GM13977 (cell line): Measurements from ENCODE around the gene YES1.
"Not testable (repeated sequence)": the region's sequence is repeated elsewhere in the genome, so short reads cannot be mapped to it uniquely, and the experiment has no call there.

ENCODE experiments used
- DNase-seq: peaks from one replicate; pipeline ENCODE4 v3.0.0; 2012; ENCODE audit warnings: low spot score
- in situ Hi-C: fragments of 300-500 bp; cut with MboI; formaldehyde crosslinking; loops from one replicate; pipeline ENCODE4 v1.12.0; 2022; ENCODE audit warnings: low sequenced_read_pairs, low pct_unique_long_range_greater_than_20kb, mixed read lengths, inconsistent platforms; ENCODE audit not compliant: unreplicated experiment
- TF ChIP-seq, protein P1 (sequence below): IDR thresholded peaks from 2 replicates; pipeline ENCODE4 v1.5.1; 2012; ENCODE audit warnings: mild to moderate bottlenecking, control low read depth; ENCODE audit not compliant: insufficient read depth; ENCODE audit errors: extremely low read depth, missing control alignments

Gene YES1

GRCh38 chr18:773980-774624 lies 37.9 kb downstream of the YES1 start:
- in situ Hi-C loops, result no loop called here
- no peak for DNase-seq
- TF ChIP-seq, protein P1, sequence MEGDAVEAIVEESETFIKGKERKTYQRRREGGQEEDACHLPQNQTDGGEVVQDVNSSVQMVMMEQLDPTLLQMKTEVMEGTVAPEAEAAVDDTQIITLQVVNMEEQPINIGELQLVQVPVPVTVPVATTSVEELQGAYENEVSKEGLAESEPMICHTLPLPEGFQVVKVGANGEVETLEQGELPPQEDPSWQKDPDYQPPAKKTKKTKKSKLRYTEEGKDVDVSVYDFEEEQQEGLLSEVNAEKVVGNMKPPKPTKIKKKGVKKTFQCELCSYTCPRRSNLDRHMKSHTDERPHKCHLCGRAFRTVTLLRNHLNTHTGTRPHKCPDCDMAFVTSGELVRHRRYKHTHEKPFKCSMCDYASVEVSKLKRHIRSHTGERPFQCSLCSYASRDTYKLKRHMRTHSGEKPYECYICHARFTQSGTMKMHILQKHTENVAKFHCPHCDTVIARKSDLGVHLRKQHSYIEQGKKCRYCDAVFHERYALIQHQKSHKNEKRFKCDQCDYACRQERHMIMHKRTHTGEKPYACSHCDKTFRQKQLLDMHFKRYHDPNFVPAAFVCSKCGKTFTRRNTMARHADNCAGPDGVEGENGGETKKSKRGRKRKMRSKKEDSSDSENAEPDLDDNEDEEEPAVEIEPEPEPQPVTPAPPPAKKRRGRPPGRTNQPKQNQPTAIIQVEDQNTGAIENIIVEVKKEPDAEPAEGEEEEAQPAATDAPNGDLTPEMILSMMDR, result no peak

DNA sequence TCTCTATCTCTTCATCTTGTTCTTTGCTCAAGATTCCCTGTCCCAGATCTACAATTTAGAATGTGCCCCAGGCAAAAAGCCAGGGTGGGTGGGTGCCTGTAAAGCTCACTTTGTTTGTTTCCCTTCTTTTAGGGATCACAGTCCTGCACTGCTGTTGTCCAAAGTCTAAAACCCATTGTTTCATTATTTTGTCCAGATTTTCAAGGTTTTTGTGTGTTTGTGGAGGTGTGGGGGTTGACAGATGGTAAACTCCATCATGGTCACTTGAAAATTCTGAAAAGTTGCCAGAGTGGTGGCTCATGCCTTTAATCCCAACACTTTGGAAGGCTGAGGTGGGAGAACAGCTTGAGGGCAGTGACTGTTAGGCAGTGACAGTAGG lies 41.5 kb downstream of the YES1 start:
- in situ Hi-C loops, result no loop called here
- no peak for DNase-seq
- TF ChIP-seq, protein P1, result no peak

- in situ Hi-C loops, result no loop called here
Measured at GRCh38 chr18:767961-768360, 44.1 kb downstream of the YES1 start.

GRCh38 chr18:767084-767882 lies 44.8 kb downstream of the YES1 start:
- TF ChIP-seq, protein P1, result no peak

More at GRCh38 chr18:767961-768360, 44.1 kb downstream of the YES1 start:
- TF ChIP-seq, protein P1, result no peak
- DNase-seq, result no peak

DNA sequence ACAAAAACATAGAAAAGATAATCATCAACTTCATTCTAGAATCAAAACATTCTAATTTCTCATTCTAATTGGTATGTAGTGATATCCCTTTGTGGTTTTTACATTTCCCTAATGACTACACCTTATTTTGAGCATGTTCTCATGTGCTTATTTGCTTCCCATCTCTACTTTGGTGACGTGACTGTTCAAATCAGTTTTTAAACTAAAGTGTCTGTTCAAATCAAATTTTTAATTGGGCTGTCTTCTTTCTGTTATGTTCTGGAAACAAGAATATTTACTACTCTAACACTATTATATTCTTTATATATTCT lies 45.5 kb downstream of the YES1 start:
- DNase-seq, result no peak
- in situ Hi-C loops, result no loop called here
- TF ChIP-seq, protein P1, result no peak

More at GRCh38 chr18:767084-767882, 44.8 kb downstream of the YES1 start:
- DNase-seq, result no peak
- in situ Hi-C loops, result no loop called here

GRCh38 chr18:765764-766549 lies 46.1 kb downstream of the YES1 start:
- no peak for DNase-seq
- TF ChIP-seq, protein P1, result no peak
- in situ Hi-C loops, result no loop called here

DNA sequence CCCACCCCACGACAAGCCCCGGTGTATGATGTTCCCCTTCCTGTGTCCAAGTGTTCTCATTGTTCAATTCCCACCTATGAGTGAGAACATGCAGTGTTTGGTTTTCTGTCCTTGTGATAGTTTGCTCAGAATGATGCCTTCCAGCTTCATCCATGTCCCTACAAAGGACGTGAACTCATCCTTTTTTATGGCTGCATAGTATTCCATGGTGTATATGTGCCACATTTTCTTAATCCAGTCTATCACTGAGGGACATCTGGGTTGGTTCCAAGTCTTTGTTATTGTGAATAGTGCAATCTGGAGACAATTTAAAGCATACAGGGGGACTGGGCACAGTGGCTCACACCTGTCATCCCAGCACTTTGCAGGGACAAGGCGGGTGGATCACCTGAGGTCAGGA lies 52.2 kb downstream of the YES1 start:
- DNase-seq, in situ Hi-C loops: not testable (repeated sequence)
